Measurements from ENCODE around the gene HOXA3. TPM values are rescaled to one million over a fixed set of nuclear protein-coding genes. Genes with fewer than 3 reads are reported as not detected.
A peak's percentile ranks its signal among the peaks of the same experiment; 100 is the strongest.

The HOXA3 gene
- total RNA-seq, 4 donors from 2014 or later = 5.5 to 19.9 (median 6.2) TPM

DNA sequence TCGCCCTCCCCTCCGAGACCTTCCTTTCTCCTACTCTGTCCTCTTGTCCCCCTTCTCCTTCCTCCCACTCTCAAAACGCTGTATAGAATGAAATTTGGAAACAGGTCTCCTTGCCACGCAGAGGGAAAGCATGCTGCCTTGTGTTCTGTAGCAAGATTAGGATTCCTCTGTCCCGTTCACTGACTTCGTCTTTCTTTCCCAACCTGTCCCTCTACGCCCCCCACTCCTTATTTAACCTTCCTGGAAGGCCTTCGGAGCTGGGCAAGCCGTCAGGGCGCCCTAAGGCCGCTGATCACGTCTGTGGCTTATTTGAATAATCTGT lies 11.6 kb upstream of the HOXA3 start:
- DNase-seq (ENCODE audit: low spot score in 2 of 2) = no peak
- peak overlapping the region; percentile 97 for H3K27ac ChIP-seq
- WGBS = 14% methylated on average over 12 of the region's 12 CpGs

GRCh38 chr7:27163288-27164044 lies 11.1 kb upstream of the HOXA3 start:
- H3K4me1 ChIP-seq = peaks cover 71% of the 10 kb centered on the region
- no peaks in the 10 kb centered on the region for H3K9me3 ChIP-seq
- H3K36me3 ChIP-seq = no peaks in the 10 kb centered on the region
- 25% methylated on average over 24 of the region's 24 CpGs for WGBS
- peak overlapping the region; percentile 84 for H3K4me3 ChIP-seq
- TF ChIP-seq EP300 (IDR thresholded peaks at IDR 0.05) (no peak), POLR2AphosphoS5 (IDR thresholded peaks at IDR 0.05) (no peak), CTCF (IDR thresholded peaks at IDR 0.05) (no peak), POLR2A (IDR thresholded peaks at IDR 0.05) (no peak)
- peak in 1 of 2 donors; percentile 61 for DNase-seq (ENCODE audit: low spot score in 2 of 2)
- peak overlapping the region; percentile 97 for H3K27ac ChIP-seq
- H3K27me3 ChIP-seq = peaks cover 12% of the 10 kb centered on the region

More for the DNA sequence above, 11.6 kb upstream of the HOXA3 start:
- no peaks in the 10 kb centered on the region for H3K36me3 ChIP-seq
- peak overlapping the region; percentile 84 for H3K4me3 ChIP-seq
- TF ChIP-seq POLR2A (IDR thresholded peaks at IDR 0.05) (no peak), CTCF (IDR thresholded peaks at IDR 0.05) (no peak), POLR2AphosphoS5 (IDR thresholded peaks at IDR 0.05) (no peak), EP300 (IDR thresholded peaks at IDR 0.05) (no peak)
- H3K27me3 ChIP-seq = peaks cover 13% of the 10 kb centered on the region
- H3K4me1 ChIP-seq = peaks cover 72% of the 10 kb centered on the region
- no peaks in the 10 kb centered on the region for H3K9me3 ChIP-seq

GRCh38 chr7:27162561-27163287 lies 10.3 kb upstream of the HOXA3 start:
- TF ChIP-seq POLR2A (IDR thresholded peaks at IDR 0.05) = no peak
- no peak for TF ChIP-seq CTCF (IDR thresholded peaks at IDR 0.05)
- TF ChIP-seq POLR2AphosphoS5 (IDR thresholded peaks at IDR 0.05) = no peak
- no peak for TF ChIP-seq EP300 (IDR thresholded peaks at IDR 0.05)
- H3K4me1 ChIP-seq = peaks cover 71% of the 10 kb centered on the region
- no peaks in the 10 kb centered on the region for H3K9me3 ChIP-seq
- H3K36me3 ChIP-seq = no peaks in the 10 kb centered on the region
- WGBS = 40% methylated on average over 7 of the region's 7 CpGs
- peak overlapping the region; percentile 84 for H3K4me3 ChIP-seq
- peak overlapping the region; percentile 97 for H3K27ac ChIP-seq
- H3K27me3 ChIP-seq = peaks cover 12% of the 10 kb centered on the region
- DNase-seq (ENCODE audit: low spot score in 2 of 2) = no peak

DNA sequence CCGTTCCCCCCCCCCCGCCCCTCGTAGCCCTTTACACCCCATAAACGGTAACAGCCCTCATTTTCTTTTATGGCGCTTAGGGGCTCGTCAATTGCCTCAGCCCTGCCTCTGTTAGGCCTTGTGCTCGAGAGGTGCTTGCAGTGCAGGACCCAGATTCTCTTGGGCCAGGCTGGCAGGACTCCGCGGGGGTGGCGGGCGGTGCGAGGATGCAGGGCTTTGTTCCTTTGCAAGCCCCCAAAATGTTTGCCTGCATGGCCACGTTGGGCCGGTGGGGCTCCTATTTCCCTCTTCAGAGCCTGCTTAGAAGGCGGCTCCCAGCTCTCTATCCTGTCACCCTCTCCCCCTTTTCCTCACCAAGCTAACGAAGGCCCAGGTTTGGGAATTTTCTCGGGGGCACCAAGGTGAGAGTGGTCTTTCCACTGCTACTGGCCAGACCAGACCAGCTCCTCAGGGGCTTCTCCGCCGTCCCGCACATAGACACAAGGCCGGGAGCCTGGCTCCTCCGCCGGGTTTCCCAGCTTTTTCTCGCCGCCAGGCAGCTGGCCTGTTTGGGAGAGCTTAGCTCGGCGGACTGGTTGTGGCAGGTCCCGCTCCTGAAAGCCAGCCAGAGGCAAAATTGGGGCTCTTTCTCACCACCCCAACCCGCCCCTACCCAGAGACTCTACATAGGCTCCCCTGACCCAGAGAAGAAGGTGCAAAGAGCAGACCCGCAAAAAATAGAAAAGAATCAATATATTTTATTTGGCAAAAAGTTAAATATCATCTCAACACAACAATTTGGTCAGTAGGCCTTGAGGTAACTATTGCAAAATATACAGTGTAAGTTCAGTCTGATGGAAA lies 9.6 kb upstream of the HOXA3 start:
- peak overlapping the region; percentile 97 for H3K27ac ChIP-seq
- WGBS = 30% methylated on average over 25 of the region's 30 CpGs
- H3K27me3 ChIP-seq = peaks cover 6% of the 10 kb centered on the region

More for the DNA sequence above, 9.6 kb upstream of the HOXA3 start:
- no peak for TF ChIP-seq CTCF (IDR thresholded peaks at IDR 0.05)
- TF ChIP-seq EP300 (IDR thresholded peaks at IDR 0.05) = no peak
- no peak for TF ChIP-seq POLR2AphosphoS5 (IDR thresholded peaks at IDR 0.05)
- TF ChIP-seq POLR2A (IDR thresholded peaks at IDR 0.05) = no peak
- Histone ChIP-seq H3K4me1 (peaks cover 71% of the 10 kb centered on the region), H3K9me3 (no peaks in the 10 kb centered on the region), H3K4me3 (peak overlapping the region; percentile 84), H3K36me3 (no peaks in the 10 kb centered on the region)
- DNase-seq (ENCODE audit: low spot score in 2 of 2) = peak in 1 of 2 donors; percentile 68
